T1000 (cell line): ENCODE results near the gene PLAC1.

Experiments
- DNase-seq: peaks from one replicate; lab custom pipeline; 2025; ENCODE audit warnings: mixed read lengths; lab: John Stamatoyannopoulos, UW

Gene PLAC1

GRCh38 chrX:134658002-134658759 is at the start of gene PLAC1:
PLAC1 (minus strand) TSS chrX:134658471; CDS start chrX:134566682, 91,789 bp downstream.
- no peak for DNase-seq

DNA sequence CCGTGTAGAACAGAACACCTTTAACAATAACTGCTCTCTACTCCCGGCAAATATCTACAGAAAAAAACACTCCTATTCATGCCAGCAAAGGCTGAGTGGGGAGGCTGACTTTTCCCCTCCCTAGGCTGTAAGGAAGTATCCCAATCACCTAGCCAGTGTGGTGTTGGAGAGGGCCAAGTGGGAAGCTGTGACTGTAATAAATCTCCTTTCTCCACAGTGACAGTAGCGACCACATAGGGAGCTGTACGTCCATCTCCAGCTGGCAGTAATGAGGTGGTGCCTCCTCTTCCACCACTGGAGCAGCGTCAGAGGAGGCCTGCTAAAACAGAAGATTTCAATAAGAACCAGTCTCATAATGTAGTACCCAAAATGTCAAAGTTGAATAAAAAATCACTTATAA is 47.9 kb upstream of the PLAC1 start:
- DNase-seq, result no peak

DNA sequence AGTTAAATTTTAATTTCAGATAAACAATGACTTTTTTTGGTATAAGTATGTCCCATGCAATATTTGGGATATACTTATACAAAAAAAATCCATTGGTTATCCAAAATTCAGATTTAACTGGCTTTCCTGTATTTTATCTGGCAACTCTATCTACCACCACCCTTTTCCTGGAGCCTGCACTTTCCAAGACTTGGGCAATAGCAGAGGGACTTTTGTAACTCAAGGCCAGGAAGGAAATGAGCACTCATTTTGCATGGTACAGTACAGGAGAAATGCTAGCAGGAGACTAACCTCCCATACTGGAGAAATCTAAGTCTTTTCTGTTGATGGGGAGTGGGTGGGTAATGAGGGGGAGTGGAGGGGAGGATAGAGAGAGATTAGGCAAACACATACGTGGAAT is 37.7 kb upstream of the PLAC1 start:
- no peak for DNase-seq

DNA sequence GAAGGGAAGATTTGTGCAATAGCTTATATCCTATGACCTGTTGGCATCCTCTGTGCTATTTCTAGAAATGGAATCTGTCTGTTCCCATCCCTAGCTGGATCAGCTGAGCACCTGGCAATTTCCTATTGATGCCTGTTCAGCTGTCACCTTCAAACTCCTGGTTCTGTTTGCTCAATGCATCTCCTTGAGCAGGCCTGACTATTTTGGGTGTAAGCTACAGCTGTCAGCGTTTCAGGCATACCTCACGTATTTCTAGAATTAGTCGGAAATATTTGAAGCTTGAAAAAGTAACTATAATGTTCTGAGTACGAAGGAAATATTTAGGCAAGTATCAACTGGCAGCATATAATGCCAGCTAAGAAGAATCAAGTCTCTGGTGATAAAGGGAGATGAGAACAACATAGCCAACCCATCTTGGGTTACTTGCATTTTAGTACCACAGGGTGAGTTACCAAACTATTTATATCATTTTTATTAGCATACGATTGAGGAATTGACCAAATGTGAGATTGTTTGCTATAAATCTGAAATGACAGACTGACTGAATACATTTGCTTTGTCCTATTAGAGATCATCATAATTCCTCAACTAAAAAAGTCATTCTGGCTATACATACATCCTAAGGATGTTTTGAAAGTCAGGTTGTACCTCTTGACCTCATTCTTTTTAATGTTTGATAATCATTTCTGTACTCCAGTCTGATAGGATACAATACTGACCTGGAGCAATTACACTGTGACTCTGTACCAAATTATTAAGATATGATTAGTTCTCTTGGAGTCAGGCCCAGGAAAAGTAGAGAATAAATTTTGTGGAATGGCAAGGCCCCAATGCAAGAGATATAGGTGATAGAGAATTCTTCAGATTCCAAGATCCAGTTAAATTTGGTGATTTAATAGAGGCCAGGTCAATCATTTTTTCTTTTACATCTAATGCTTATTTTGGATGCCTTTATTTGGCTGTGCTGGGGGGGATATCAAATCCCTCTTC is 36.4 kb upstream of the PLAC1 start:
- no peak for DNase-seq

- DNase-seq, result no peak
Observed at GRCh38 chrX:134693644-134694043, 35.4 kb upstream of the PLAC1 start.

- no peak for DNase-seq
Observed at GRCh38 chrX:134692990-134693389, 34.7 kb upstream of the PLAC1 start.

GRCh38 chrX:134692233-134692632 is 34.0 kb upstream of the PLAC1 start:
- no peak for DNase-seq

- no peak for DNase-seq
Observed at GRCh38 chrX:134691453-134691852, 33.2 kb upstream of the PLAC1 start.

DNA sequence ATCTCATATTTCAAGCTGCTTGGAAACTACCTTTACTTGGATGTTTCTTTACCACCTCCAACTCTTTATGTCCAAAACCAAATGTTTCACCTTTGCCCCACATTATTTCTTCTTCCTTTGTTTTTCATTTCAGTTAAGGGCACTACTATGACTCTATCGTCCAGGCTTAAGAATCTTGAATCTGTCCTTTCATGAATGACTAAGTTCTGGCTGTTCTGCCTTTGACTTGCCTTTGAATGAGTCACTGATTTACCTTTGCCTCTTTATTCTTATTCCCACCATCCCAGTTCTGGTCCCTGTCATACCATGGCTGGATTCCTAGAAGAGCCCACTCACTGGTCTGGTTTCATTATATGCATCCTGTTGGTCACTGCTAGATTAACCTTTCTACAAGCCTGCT is 30.6 kb upstream of the PLAC1 start:
- DNase-seq, result no peak

DNA sequence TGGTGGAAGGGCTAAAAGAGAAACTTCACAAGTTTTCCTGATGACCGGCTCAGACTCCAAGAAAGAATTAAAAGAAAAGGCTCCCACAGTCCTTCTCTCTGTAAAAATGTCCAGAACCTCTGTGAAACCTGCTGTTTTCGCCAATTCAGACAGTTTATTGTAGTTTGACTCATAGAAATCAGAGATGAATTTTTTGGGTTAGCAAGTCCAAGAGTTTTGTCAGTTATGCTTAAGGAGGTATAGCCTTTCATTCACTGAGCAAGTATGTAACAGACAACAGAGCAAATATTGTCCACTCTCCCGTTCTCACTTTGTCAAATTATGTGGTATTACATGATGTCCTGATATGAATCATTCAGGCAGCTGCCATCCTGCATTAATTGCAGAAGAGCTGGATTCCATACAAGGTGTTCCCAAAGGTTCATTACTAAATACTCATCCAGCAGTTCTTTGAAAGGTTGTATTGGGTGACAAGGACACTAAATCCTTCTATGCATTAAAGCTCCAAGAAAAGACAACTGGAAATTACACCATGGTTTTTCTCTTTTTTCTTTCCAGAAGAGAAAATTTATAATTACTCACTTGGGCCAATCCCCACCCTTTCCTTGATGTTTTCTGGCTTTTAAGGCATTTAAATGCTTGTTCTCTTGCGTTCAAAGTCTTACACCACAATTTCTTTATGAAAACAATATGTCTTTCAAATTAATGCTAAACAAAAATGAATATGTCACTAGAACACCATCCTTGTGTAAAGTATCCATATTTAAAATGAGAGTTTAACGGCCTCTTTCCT is 30.0 kb upstream of the PLAC1 start:
- DNase-seq, result no peak

- no peak for DNase-seq
Observed at GRCh38 chrX:134685668-134686067, 27.4 kb upstream of the PLAC1 start.

GRCh38 chrX:134684956-134685355 is 26.7 kb upstream of the PLAC1 start:
- no peak for DNase-seq

DNA sequence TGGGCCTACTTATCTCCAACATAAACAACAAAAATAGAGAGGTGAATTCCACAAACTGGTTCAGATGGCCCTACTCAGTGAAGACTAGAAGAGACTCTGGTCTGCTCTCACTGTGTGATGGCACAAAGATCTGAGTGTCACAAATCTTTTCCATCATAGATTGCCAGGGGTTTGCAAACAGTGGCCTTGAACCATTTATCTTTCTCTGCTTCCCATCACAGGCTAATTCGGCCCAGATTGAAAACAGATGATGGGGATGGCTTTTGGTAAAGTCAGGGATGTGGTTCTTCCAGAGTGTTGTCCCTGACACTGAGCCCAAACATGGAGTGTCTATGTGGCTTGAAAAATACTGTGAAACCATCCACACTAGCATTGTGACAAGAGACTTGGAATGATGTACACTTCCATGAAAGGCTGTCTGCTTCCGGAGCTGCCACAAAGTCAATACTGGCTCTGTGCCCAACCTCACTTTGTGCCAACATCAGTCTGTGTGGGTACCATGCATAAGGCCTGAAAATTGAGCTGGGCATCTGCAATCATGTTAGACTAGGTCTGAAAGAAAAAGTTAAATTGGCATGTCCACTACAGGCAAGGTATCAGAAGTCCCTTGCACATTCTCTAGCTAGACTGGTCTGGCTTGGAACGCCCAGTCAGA is 25.2 kb upstream of the PLAC1 start:
- DNase-seq, result no peak

- no peak for DNase-seq
Observed at GRCh38 chrX:134682081-134682480, 23.8 kb upstream of the PLAC1 start.

GRCh38 chrX:134679644-134680043 is 21.4 kb upstream of the PLAC1 start:
- DNase-seq, result no peak

GRCh38 chrX:134679221-134679620 is 20.9 kb upstream of the PLAC1 start:
- no peak for DNase-seq

GRCh38 chrX:134677332-134677731 is 19.1 kb upstream of the PLAC1 start:
- no peak for DNase-seq

- peak; percentile 16 for DNase-seq
Observed at GRCh38 chrX:134676436-134676835, 18.2 kb upstream of the PLAC1 start.

- no peak for DNase-seq
Observed at GRCh38 chrX:134673123-134673522, 14.9 kb upstream of the PLAC1 start.

- no peak for DNase-seq
Observed at GRCh38 chrX:134672101-134672500, 13.8 kb upstream of the PLAC1 start.

- DNase-seq, result no peak
Observed at GRCh38 chrX:134671294-134671693, 13.0 kb upstream of the PLAC1 start.
